ENCODE measurements around the gene NME3. TPM values are rescaled to one million over a fixed set of nuclear protein-coding genes. Genes with fewer than 3 reads are reported as not detected.

NME3 gene
- total and polyA plus RNA-seq, 2 donors (not counting 3 experiments of a cell fraction or from before 2014, with no cell fraction given), result 38.2 to 74.4 TPM

DNA sequence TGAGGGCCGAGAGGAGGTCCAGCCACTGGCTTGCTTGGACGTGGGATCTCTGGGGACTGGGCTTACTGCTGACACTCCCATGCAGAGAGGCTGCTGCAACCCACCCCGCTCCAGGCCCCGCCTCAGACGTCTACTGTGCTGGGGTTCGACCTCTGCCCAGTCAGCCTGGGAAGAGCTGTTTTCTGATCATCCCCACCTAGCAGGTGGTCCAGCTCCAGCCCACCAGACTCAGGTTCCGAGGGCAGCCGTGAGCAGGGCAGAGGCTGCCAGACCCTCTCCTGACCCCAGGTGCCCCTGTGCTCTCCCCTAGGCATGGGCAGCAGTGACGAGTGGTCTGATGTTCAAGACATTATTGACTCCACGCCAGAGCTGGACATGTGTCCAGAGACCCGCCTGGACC lies 23.4 kb downstream of the NME3 start:
- TF ChIP-seq, protein P1, sequence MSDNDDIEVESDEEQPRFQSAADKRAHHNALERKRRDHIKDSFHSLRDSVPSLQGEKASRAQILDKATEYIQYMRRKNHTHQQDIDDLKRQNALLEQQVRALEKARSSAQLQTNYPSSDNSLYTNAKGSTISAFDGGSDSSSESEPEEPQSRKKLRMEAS (IDR thresholded peaks at IDR 0.05; ENCODE audit: insufficient read depth, insufficient read length), result no peak
- TF ChIP-seq MYC (IDR thresholded peaks at IDR 0.05; ENCODE audit: low read depth, low read length) (no peak), FOS (IDR thresholded peaks at IDR 0.05; ENCODE audit: borderline replicate concordance, insufficient read depth, low read length) (no peak), EZH2 (IDR thresholded peaks at IDR 0.05; ENCODE audit: borderline replicate concordance, low read depth, low read length, severe bottlenecking) (no peak)
- TF ChIP-seq, protein P2, sequence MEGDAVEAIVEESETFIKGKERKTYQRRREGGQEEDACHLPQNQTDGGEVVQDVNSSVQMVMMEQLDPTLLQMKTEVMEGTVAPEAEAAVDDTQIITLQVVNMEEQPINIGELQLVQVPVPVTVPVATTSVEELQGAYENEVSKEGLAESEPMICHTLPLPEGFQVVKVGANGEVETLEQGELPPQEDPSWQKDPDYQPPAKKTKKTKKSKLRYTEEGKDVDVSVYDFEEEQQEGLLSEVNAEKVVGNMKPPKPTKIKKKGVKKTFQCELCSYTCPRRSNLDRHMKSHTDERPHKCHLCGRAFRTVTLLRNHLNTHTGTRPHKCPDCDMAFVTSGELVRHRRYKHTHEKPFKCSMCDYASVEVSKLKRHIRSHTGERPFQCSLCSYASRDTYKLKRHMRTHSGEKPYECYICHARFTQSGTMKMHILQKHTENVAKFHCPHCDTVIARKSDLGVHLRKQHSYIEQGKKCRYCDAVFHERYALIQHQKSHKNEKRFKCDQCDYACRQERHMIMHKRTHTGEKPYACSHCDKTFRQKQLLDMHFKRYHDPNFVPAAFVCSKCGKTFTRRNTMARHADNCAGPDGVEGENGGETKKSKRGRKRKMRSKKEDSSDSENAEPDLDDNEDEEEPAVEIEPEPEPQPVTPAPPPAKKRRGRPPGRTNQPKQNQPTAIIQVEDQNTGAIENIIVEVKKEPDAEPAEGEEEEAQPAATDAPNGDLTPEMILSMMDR (IDR thresholded peaks at IDR 0.05; ENCODE audit: extremely low read depth in 1 of 2, insufficient read depth in 1 of 2, low read depth in 1 of 2, low read length in 2 of 2), result no peak
- no peaks in the 10 kb centered on the region for H3K27me3 ChIP-seq (ENCODE audit: control insufficient read depth in 2 of 2, insufficient read depth in 2 of 2, low read length in 2 of 2)
- no peak for FAIRE-seq
- H3K79me2 ChIP-seq (ENCODE audit: control insufficient read depth, insufficient read depth, low read length), result no peaks in the 10 kb centered on the region
- no TSS peak for BruUV-seq (replicated peaks)
- no peaks in the 10 kb centered on the region for H3K9me1 ChIP-seq (replicated peaks; ENCODE audit: control insufficient read depth, extremely low read depth, insufficient read depth, low read length)
- H3K4me3 ChIP-seq (replicated peaks in 1 of 3; ENCODE audit: insufficient read depth in 1 of 3, low read depth in 1 of 3, low read length in 3 of 3), result no peak overlapping the region
- ChIA-PET CTCF (no interaction called here), POLR2A (no interaction called here)
- H3K9me3 ChIP-seq (replicated peaks; ENCODE audit: control insufficient read depth, insufficient read depth, low read length), result no peaks in the 10 kb centered on the region
- no peak for DNase-seq (ENCODE audit: low read depth, low spot score)
- H3K36me3 ChIP-seq (ENCODE audit: control insufficient read depth in 2 of 2, extremely low read depth in 1 of 2, insufficient read depth in 2 of 2, low read length in 2 of 2), result peaks cover 8 to 53% of the 10 kb centered on the region in 2 experiments
- H3K9ac ChIP-seq (replicated peaks; ENCODE audit: extremely low read depth, insufficient read depth, low read length), result no peak overlapping the region
- no peak overlapping the region for H3K27ac ChIP-seq (ENCODE audit: insufficient read depth, low read depth, low read length)
- H2AFZ ChIP-seq (ENCODE audit: low read depth, low read length), result no peak overlapping the region
- dilution Hi-C loops (cut with MboI; ENCODE audit: extremely low pct_ligation_motif_present, low sequenced_read_pairs), result no loop called here
- no peak overlapping the region for H3K4me2 ChIP-seq (ENCODE audit: insufficient read depth, low read length)
- H4K20me1 ChIP-seq (replicated peaks; ENCODE audit: control insufficient read depth, extremely low read depth, insufficient read depth, low read length), result no peaks in the 10 kb centered on the region
- H3K4me1 ChIP-seq (ENCODE audit: control insufficient read depth, extremely low read depth, insufficient read depth, low read length), result no peaks in the 10 kb centered on the region
- intact Hi-C loops (cut with micrococcal nuclease), result no loop called here

DNA sequence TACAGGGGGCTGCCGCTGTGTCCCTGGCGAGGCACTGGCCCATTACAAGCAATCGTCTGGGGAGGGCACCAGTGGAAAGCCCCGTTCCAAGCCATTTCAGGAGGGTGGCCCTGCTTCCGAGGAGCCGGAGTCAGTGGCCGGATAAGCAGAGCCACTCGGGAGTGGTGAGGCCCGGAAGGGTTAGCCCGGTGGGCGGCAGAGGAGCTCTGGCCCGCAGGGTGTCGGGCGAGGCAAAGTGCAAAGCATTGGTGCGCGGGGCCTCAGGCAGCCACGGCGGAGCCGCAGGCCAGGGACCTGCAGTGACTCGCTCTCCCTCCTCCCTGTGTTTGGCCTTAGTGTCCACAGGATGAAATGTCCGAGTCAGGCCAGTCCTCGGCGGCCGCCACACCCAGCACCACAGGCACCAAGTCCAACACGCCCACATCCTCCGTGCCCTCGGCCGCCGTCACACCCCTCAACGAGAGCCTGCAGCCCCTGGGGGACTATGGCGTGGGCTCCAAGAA lies 24.6 kb downstream of the NME3 start:
- no peaks in the 10 kb centered on the region for H3K9me3 ChIP-seq (replicated peaks; ENCODE audit: control insufficient read depth, insufficient read depth, low read length)
- FAIRE-seq (no peak), DNase-seq (ENCODE audit: low read depth, low spot score) (no peak)
- H3K79me2 ChIP-seq (ENCODE audit: control insufficient read depth, insufficient read depth, low read length), result no peaks in the 10 kb centered on the region
- no TSS peak for BruUV-seq (replicated peaks)
- no peak overlapping the region for H3K4me2 ChIP-seq (ENCODE audit: insufficient read depth, low read length)
- no peak overlapping the region for H2AFZ ChIP-seq (ENCODE audit: low read depth, low read length)
- H3K27me3 ChIP-seq (ENCODE audit: control insufficient read depth in 2 of 2, insufficient read depth in 2 of 2, low read length in 2 of 2), result no peaks in the 10 kb centered on the region
- intact Hi-C loops (cut with micrococcal nuclease) (no loop called here), dilution Hi-C loops (cut with MboI; ENCODE audit: extremely low pct_ligation_motif_present, low sequenced_read_pairs) (no loop called here)
- H3K9me1 ChIP-seq (replicated peaks; ENCODE audit: control insufficient read depth, extremely low read depth, insufficient read depth, low read length), result no peaks in the 10 kb centered on the region
- no peaks in the 10 kb centered on the region for H4K20me1 ChIP-seq (replicated peaks; ENCODE audit: control insufficient read depth, extremely low read depth, insufficient read depth, low read length)
- no peak overlapping the region for H3K27ac ChIP-seq (ENCODE audit: insufficient read depth, low read depth, low read length)
- H3K36me3 ChIP-seq (ENCODE audit: control insufficient read depth in 2 of 2, extremely low read depth in 1 of 2, insufficient read depth in 2 of 2, low read length in 2 of 2), result peaks cover 8 to 44% of the 10 kb centered on the region in 2 experiments
- ChIA-PET CTCF (interaction anchor here (1.4 kb wide), 1 partner anchor 23 kb away, joined by 3 read pairs; no protein-coding TSS in a partner anchor), POLR2A (no interaction called here)
- TF ChIP-seq GATA2 (IDR thresholded peaks at IDR 0.05; ENCODE audit: insufficient read depth, insufficient read length, low read depth, low read length) (no peak), FOS (IDR thresholded peaks at IDR 0.05; ENCODE audit: borderline replicate concordance, insufficient read depth, low read length) (no peak), POLR2A (IDR thresholded peaks at IDR 0.05; ENCODE audit: low read depth, low read length) (no peak), JUN (IDR thresholded peaks at IDR 0.05; ENCODE audit: borderline replicate concordance, insufficient read depth, insufficient read length, low read depth) (no peak), MYC (IDR thresholded peaks at IDR 0.05; ENCODE audit: low read depth, low read length) (no peak), POLR2AphosphoS5 (IDR thresholded peaks at IDR 0.05; ENCODE audit: insufficient read depth, low read depth, low read length) (no peak), EZH2 (IDR thresholded peaks at IDR 0.05; ENCODE audit: borderline replicate concordance, low read depth, low read length, severe bottlenecking) (no peak)
- TF ChIP-seq, protein P1 (IDR thresholded peaks at IDR 0.05; ENCODE audit: insufficient read depth, insufficient read length), result no peak
- TF ChIP-seq, protein P2 (IDR thresholded peaks at IDR 0.05; ENCODE audit: extremely low read depth in 1 of 2, insufficient read depth in 1 of 2, low read depth in 1 of 2, low read length in 2 of 2), result no peak
- H3K9ac ChIP-seq (replicated peaks; ENCODE audit: extremely low read depth, insufficient read depth, low read length), result no peak overlapping the region
- H3K4me1 ChIP-seq (ENCODE audit: control insufficient read depth, extremely low read depth, insufficient read depth, low read length), result no peaks in the 10 kb centered on the region
- no peak overlapping the region for H3K4me3 ChIP-seq (replicated peaks in 1 of 3; ENCODE audit: insufficient read depth in 1 of 3, low read depth in 1 of 3, low read length in 3 of 3)

Measured in endothelial cell of umbilical vein (primary cell).